SK-N-SH treated with all-trans-retinoic acid at 6 μM for 48 hours (cell line): ENCODE data around the gene FBXO10.

Experiments used
- ATAC-seq: fragments of 200-7000 bp; cut with Tn5 transposase; 3 replicates; pipeline ENCODE4 v1.9.1; 2020; ENCODE audit warnings: mild to moderate bottlenecking, moderate library complexity
- ARNTL ChIP-seq: fragments of 450-650 bp; formaldehyde crosslinking; IDR thresholded peaks from 2 replicates; pipeline ENCODE4 v1.5.0; 2020; ENCODE audit warnings: low read depth, mild to moderate bottlenecking, moderate library complexity, borderline replicate concordance
- BACH2 ChIP-seq: fragments of 250-450 bp; sonication (Bioruptor Pico); IDR thresholded peaks from 2 replicates; pipeline ENCODE4 v1.9.0; 2021; ENCODE audit warnings: mild to moderate bottlenecking, borderline replicate concordance
- CREB5 ChIP-seq: fragments of 250-450 bp; sonication (Bioruptor Pico); IDR thresholded peaks from 2 replicates; pipeline ENCODE4 v1.5.1; 2020; ENCODE audit warnings: low read depth, mild to moderate bottlenecking, moderate library complexity
- CSDC2 ChIP-seq: fragments of 250-450 bp; sonication (Bioruptor Pico); IDR thresholded peaks from 2 replicates; pipeline ENCODE4 v1.5.0; 2020; ENCODE audit warnings: mild to moderate bottlenecking, moderate library complexity
- GLIS3 ChIP-seq: fragments of 250-450 bp; sonication (Bioruptor Pico); IDR thresholded peaks from 2 replicates; pipeline ENCODE4 v1.5.0; 2020; ENCODE audit warnings: mild to moderate bottlenecking, moderate library complexity
- OSR1 ChIP-seq: fragments of 250-450 bp; sonication (Bioruptor Pico); IDR thresholded peaks from 2 replicates; pipeline ENCODE4 v1.8.0; 2022; ENCODE audit warnings: moderate library complexity, mild to moderate bottlenecking, inconsistent platforms
- PATZ1 ChIP-seq: fragments of 250-450 bp; sonication (Bioruptor Pico); IDR thresholded peaks from 2 replicates; pipeline ENCODE4 v1.8.0; 2020; ENCODE audit warnings: mild to moderate bottlenecking, moderate library complexity, borderline replicate concordance
- POU6F1 ChIP-seq: fragments of 250-450 bp; sonication (Bioruptor Pico); IDR thresholded peaks from 2 replicates; pipeline ENCODE4 v1.8.0; 2021; ENCODE audit warnings: low read depth, mild to moderate bottlenecking, moderate library complexity, borderline replicate concordance
- PPARA ChIP-seq: fragments of 250-450 bp; sonication (Bioruptor Pico); IDR thresholded peaks from 2 replicates; pipeline ENCODE4 v1.5.0; 2020; ENCODE audit warnings: mild to moderate bottlenecking, borderline replicate concordance
- RARB ChIP-seq: fragments of 250-450 bp; sonication (Bioruptor Pico); IDR thresholded peaks from 2 replicates; pipeline ENCODE4 v1.8.0; 2021; ENCODE audit warnings: mild to moderate bottlenecking, moderate library complexity
- SNAI2 ChIP-seq: fragments of 250-450 bp; sonication (Bioruptor Pico); IDR thresholded peaks from 2 replicates; pipeline ENCODE4 v1.5.0; 2020; ENCODE audit warnings: mild to moderate bottlenecking, moderate library complexity
- TCF4 ChIP-seq: fragments of 250-450 bp; sonication (Bioruptor Pico); IDR thresholded peaks from 2 replicates; pipeline ENCODE4 v1.8.0; 2021; ENCODE audit warnings: mild to moderate bottlenecking, moderate library complexity, borderline replicate concordance
- TSHZ2 ChIP-seq: fragments of 250-450 bp; sonication (Bioruptor Pico); IDR thresholded peaks from 2 replicates; pipeline ENCODE4 v1.5.0; 2020; ENCODE audit warnings: mild to moderate bottlenecking, moderate library complexity
- ZC3H10 ChIP-seq: fragments of 250-450 bp; sonication (Bioruptor Pico); IDR thresholded peaks from 2 replicates; pipeline ENCODE4 v1.5.1; 2021; ENCODE audit warnings: mild to moderate bottlenecking, moderate library complexity
- ZFP3 ChIP-seq: fragments of 250-450 bp; sonication (Bioruptor Pico); IDR thresholded peaks from 2 replicates; pipeline ENCODE4 v1.5.0; 2020; ENCODE audit warnings: mild to moderate bottlenecking, moderate library complexity
- ZNF565 ChIP-seq: fragments of 450-650 bp; formaldehyde crosslinking; conservative IDR thresholded peaks from 2 replicates; pipeline ENCODE4 v1.5.0; 2020; ENCODE audit warnings: low read depth, mild to moderate bottlenecking, moderate library complexity
- ZNF70 ChIP-seq: fragments of 450-650 bp; formaldehyde crosslinking; IDR thresholded peaks from 2 replicates; pipeline ENCODE4 v1.5.0; 2020; ENCODE audit warnings: mild to moderate bottlenecking, moderate library complexity
- ZNF8 ChIP-seq: fragments of 450-650 bp; formaldehyde crosslinking; IDR thresholded peaks from 2 replicates; pipeline ENCODE4 v1.5.0; 2020; ENCODE audit warnings: mild to moderate bottlenecking, moderate library complexity
- TF ChIP-seq, protein P1 (sequence below): fragments of 250-450 bp; sonication (Bioruptor Pico); IDR thresholded peaks from 2 replicates; pipeline ENCODE4 v1.5.1; 2021; ENCODE audit warnings: mild to moderate bottlenecking, moderate library complexity

Gene FBXO10

GRCh38 chr9:37563806-37564513 is 12.2 kb downstream of the FBXO10 start (continued):
- TF ChIP-seq TSHZ2: no peak

DNA sequence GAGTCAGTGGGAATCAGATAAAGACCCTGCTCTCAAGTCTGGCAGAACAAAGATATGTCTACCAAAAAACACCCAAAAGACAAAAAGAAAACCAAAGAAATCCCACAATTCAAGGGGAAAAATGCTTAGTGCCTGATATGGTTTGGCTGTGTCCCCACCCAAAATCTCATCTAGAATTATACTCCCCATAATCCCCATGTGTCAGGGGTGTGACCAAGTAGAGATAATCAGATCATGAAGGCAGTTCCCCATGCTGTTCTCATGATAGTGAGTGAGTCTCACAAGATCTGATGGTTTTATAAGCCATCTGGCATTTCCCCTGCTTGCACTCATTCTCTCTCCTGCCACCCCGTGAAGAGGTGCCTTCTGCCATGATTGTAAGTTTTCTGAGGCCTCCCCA is 13.4 kb downstream of the FBXO10 start:
- TF ChIP-seq CSDC2 (no peak), BACH2 (no peak), PATZ1 (CRISPR knock-in tag) (no peak), ARNTL (CRISPR knock-in tag) (no peak), ZFP3 (CRISPR knock-in tag) (no peak), ZNF8 (CRISPR knock-in tag) (no peak), ZC3H10 (CRISPR knock-in tag) (no peak), ZNF565 (CRISPR knock-in tag) (no peak), ZNF70 (CRISPR knock-in tag) (no peak), RARB (CRISPR knock-in tag) (no peak), TCF4 (no peak), OSR1 (CRISPR knock-in tag) (no peak), PPARA (CRISPR knock-in tag) (no peak), GLIS3 (CRISPR knock-in tag) (no peak), CREB5 (CRISPR knock-in tag) (no peak), TSHZ2 (no peak), POU6F1 (no peak), SNAI2 (CRISPR knock-in tag) (no peak)
- TF ChIP-seq, protein P1, sequence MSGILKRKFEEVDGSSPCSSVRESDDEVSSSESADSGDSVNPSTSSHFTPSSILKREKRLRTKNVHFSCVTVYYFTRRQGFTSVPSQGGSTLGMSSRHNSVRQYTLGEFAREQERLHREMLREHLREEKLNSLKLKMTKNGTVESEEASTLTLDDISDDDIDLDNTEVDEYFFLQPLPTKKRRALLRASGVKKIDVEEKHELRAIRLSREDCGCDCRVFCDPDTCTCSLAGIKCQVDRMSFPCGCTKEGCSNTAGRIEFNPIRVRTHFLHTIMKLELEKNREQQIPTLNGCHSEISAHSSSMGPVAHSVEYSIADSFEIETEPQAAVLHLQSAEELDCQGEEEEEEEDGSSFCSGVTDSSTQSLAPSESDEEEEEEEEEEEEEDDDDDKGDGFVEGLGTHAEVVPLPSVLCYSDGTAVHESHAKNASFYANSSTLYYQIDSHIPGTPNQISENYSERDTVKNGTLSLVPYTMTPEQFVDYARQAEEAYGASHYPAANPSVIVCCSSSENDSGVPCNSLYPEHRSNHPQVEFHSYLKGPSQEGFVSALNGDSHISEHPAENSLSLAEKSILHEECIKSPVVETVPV: no peak
- ATAC-seq: no peak
